NB4 (cell line): Measurements from ENCODE around the gene TMEM150B.

Source experiments
- MAX ChIP-seq: IDR thresholded peaks from 2 replicates; pipeline ENCODE4 v1.6.1; 2011; ENCODE audit warnings: low read depth, low read length
- MYC ChIP-seq: IDR thresholded peaks from 2 replicates; pipeline ENCODE4 v1.6.1; 2011; ENCODE audit warnings: low read depth, low read length
- POLR2A ChIP-seq: IDR thresholded peaks from 2 replicates; pipeline ENCODE4 v1.6.1; 2011; ENCODE audit warnings: mild to moderate bottlenecking; ENCODE audit not compliant: insufficient read length; ENCODE audit errors: extremely low read depth
- TF ChIP-seq, protein P1 (sequence below): IDR thresholded peaks from one replicate; pipeline ENCODE4 v1.5.1; 2012; ENCODE audit warnings: low read depth, low read length

DNA sequence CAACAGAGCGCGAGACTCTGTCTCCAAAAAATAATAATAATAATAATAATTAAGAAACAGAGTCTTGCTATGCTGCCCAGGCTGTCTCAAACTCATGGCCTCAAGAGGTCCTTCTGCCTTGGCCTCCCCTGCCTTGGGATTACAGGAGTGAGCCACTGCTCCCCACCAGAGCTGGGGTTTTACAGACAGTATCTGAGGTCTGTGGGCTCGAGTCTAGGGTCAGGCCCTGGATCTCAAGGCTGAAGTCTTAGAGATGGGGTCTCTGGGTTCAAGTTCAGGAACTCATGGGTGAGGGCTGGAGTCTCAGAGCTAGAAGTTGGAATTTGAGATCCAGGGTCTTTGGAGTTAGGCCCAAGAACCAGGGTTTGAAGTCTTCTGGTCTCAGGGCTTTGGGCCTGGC lies 41.6 kb upstream of the TMEM150B start:
- TF ChIP-seq, protein P1, sequence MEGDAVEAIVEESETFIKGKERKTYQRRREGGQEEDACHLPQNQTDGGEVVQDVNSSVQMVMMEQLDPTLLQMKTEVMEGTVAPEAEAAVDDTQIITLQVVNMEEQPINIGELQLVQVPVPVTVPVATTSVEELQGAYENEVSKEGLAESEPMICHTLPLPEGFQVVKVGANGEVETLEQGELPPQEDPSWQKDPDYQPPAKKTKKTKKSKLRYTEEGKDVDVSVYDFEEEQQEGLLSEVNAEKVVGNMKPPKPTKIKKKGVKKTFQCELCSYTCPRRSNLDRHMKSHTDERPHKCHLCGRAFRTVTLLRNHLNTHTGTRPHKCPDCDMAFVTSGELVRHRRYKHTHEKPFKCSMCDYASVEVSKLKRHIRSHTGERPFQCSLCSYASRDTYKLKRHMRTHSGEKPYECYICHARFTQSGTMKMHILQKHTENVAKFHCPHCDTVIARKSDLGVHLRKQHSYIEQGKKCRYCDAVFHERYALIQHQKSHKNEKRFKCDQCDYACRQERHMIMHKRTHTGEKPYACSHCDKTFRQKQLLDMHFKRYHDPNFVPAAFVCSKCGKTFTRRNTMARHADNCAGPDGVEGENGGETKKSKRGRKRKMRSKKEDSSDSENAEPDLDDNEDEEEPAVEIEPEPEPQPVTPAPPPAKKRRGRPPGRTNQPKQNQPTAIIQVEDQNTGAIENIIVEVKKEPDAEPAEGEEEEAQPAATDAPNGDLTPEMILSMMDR, result no peak
- no peak for TF ChIP-seq MAX
- TF ChIP-seq POLR2A, result no peak
- no peak for TF ChIP-seq MYC
